ENCODE measurements around the gene ZNF236.
A peak's percentile ranks its signal among the peaks of the same experiment; 100 is the strongest.

ZNF236 gene

GRCh38 chr18:76982841-76983583 is 160.7 kb downstream of the ZNF236 start:
- Histone ChIP-seq H3K27ac (no peak overlapping the region), H3K4me1 (peaks cover 0 to 7% (median 0%) of the 10 kb centered on the region in 4 donors), H3K4me3 (no peak overlapping the region), H3K27me3 (no peaks in the 10 kb centered on the region), H3K9me3 (no peaks in the 10 kb centered on the region), H3K36me3 (peaks cover 0 to 7% (median 0%) of the 10 kb centered on the region in 3 donors)
- peak; percentile 73 to 92 for TF ChIP-seq CTCF (IDR thresholded peaks at IDR 0.05)
- intact Hi-C loops (cut with DNase I; ENCODE audit: low total_unique reads) = loop anchor here (10.0 kb wide), 1 partner anchor 178 kb away; no protein-coding TSS in a partner anchor
- DNase-seq = peak; percentile 63 to 81

- H3K4me1 ChIP-seq = peaks cover 0 to 7% (median 0%) of the 10 kb centered on the region in 4 donors
- DNase-seq = no peak
- H3K27ac ChIP-seq = no peak overlapping the region
- no peaks in the 10 kb centered on the region for H3K9me3 ChIP-seq
- no peak for TF ChIP-seq CTCF (IDR thresholded peaks at IDR 0.05)
- no peak overlapping the region for H3K4me3 ChIP-seq
- no peaks in the 10 kb centered on the region for H3K27me3 ChIP-seq
- intact Hi-C loops (cut with DNase I; ENCODE audit: low total_unique reads) = loop anchor here (10.0 kb wide), 1 partner anchor 179 kb away; no protein-coding TSS in a partner anchor
- H3K36me3 ChIP-seq = peaks cover 0 to 7% (median 0%) of the 10 kb centered on the region in 3 donors
Measured at GRCh38 chr18:76983613-76984051, 161.3 kb downstream of the ZNF236 start.

GRCh38 chr18:76984193-76985155 is 162.1 kb downstream of the ZNF236 start:
- H3K9me3 ChIP-seq = no peaks in the 10 kb centered on the region
- no peak overlapping the region for H3K4me3 ChIP-seq
- no peak for TF ChIP-seq CTCF (IDR thresholded peaks at IDR 0.05)
- no peak for DNase-seq
- intact Hi-C loops (cut with DNase I; ENCODE audit: low total_unique reads) = loop anchor here (10.0 kb wide), 1 partner anchor 180 kb away; no protein-coding TSS in a partner anchor
- H3K4me1 ChIP-seq = peaks cover 0 to 7% (median 0%) of the 10 kb centered on the region in 4 donors
- H3K36me3 ChIP-seq = peaks cover 0 to 2% (median 0%) of the 10 kb centered on the region in 3 donors
- no peaks in the 10 kb centered on the region for H3K27me3 ChIP-seq
- no peak overlapping the region for H3K27ac ChIP-seq

GRCh38 chr18:76985156-76985950 is 163.0 kb downstream of the ZNF236 start:
- Histone ChIP-seq H3K4me1 (peaks cover 0 to 7% (median 0%) of the 10 kb centered on the region in 4 donors), H3K27ac (no peak overlapping the region), H3K9me3 (no peaks in the 10 kb centered on the region), H3K27me3 (no peaks in the 10 kb centered on the region), H3K4me3 (no peak overlapping the region), H3K36me3 (no peaks in the 10 kb centered on the region)
- no peak for DNase-seq
- intact Hi-C loops (cut with DNase I; ENCODE audit: low total_unique reads) = loop anchor here (10.0 kb wide), 1 partner anchor 181 kb away; no protein-coding TSS in a partner anchor
- no peak for TF ChIP-seq CTCF (IDR thresholded peaks at IDR 0.05)

- Histone ChIP-seq H3K27ac (no peak overlapping the region), H3K4me1 (peaks cover 0 to 7% (median 0%) of the 10 kb centered on the region in 4 donors), H3K9me3 (no peaks in the 10 kb centered on the region), H3K4me3 (no peak overlapping the region), H3K36me3 (no peaks in the 10 kb centered on the region), H3K27me3 (no peaks in the 10 kb centered on the region)
- DNase-seq = no peak
- intact Hi-C loops (cut with DNase I; ENCODE audit: low total_unique reads) = loop anchor here (10.0 kb wide), 1 partner anchor 181 kb away; no protein-coding TSS in a partner anchor
- no peak for TF ChIP-seq CTCF (IDR thresholded peaks at IDR 0.05)
Measured at GRCh38 chr18:76985951-76986236, 163.5 kb downstream of the ZNF236 start.
